Measurements from ENCODE around the gene DACH2. TPM values are rescaled to one million over a fixed set of nuclear protein-coding genes. Genes with fewer than 3 reads are reported as not detected.

Gene DACH2
- total and polyA plus RNA-seq, 2 of the 4 experiments (the other 2 are of a cell fraction): 2.8 to 3.8 TPM

- BruUV-seq (replicated peaks): no TSS peak
- Histone ChIP-seq H2AK5ac (ENCODE audit: low read depth, low read length) (no peak overlapping the region), H3K9me1 (ENCODE audit: insufficient read depth, low read length) (no peaks in the 10 kb centered on the region), H3K9ac (ENCODE audit: low read depth, low read length) (no peak overlapping the region), H3K36me3 (ENCODE audit: control insufficient read depth, insufficient read depth, low read length) (no peaks in the 10 kb centered on the region), H3K23ac (ENCODE audit: low read depth, low read length) (no peak overlapping the region), H3K9me3 (ENCODE audit: control insufficient read depth, insufficient read depth, low read length) (no peaks in the 10 kb centered on the region), H2AK9ac (replicated peaks; ENCODE audit: low read depth, low read length, poor library complexity) (no peak overlapping the region), H3K56ac (ENCODE audit: extremely low read depth, insufficient read depth, low read length) (no peak overlapping the region), H2AFZ (replicated peaks; ENCODE audit: low read length, poor library complexity) (no peak overlapping the region), H3K27ac (ENCODE audit: insufficient read depth, low read length) (no peak overlapping the region), H2BK5ac (ENCODE audit: low read depth, low read length, poor library complexity, severe bottlenecking) (no peak overlapping the region), H3K27me3 (ENCODE audit: control insufficient read depth, insufficient read depth, low read length) (peaks cover 3% of the 10 kb centered on the region), H3K79me1 (ENCODE audit: low read depth in 1 of 2, low read length in 2 of 2) (no peaks in the 10 kb centered on the region), H4K8ac (ENCODE audit: low read depth in 2 of 2, low read length in 2 of 2) (no peak overlapping the region), H3K18ac (ENCODE audit: low read depth, low read length) (no peak overlapping the region), H3K4me3 (ENCODE audit: insufficient read depth, low read depth, low read length) (no peak overlapping the region), H3K14ac (replicated peaks; ENCODE audit: low read depth, low read length) (no peak overlapping the region), H4K20me1 (ENCODE audit: insufficient read depth, low read length) (no peaks in the 10 kb centered on the region), H2BK15ac (ENCODE audit: low read depth, low read length) (no peak overlapping the region), H3K4ac (ENCODE audit: low read depth, low read length) (no peak overlapping the region), H3K4me1 (ENCODE audit: control insufficient read depth, insufficient read depth, low read length) (no peaks in the 10 kb centered on the region), H3K4me2 (ENCODE audit: low read depth, low read length) (no peak overlapping the region), H2BK120ac (ENCODE audit: low read depth, low read length) (no peak overlapping the region), H4K91ac (ENCODE audit: insufficient read depth, low read depth, low read length) (no peak overlapping the region), H2BK20ac (ENCODE audit: low read depth, low read length) (no peak overlapping the region), H4K5ac (ENCODE audit: low read depth, low read length) (no peak overlapping the region)
- TF ChIP-seq POLR2A (IDR thresholded peaks at IDR 0.05; ENCODE audit: low read depth, low read length): no peak
- no peak for TF ChIP-seq RAD21 (IDR thresholded peaks at IDR 0.05; ENCODE audit: low read length)
- TF ChIP-seq MAFK (IDR thresholded peaks at IDR 0.05; ENCODE audit: low read depth, low read length): no peak
- TF ChIP-seq RCOR1 (IDR thresholded peaks at IDR 0.05; ENCODE audit: insufficient replicate concordance, low read length): no peak
- TF ChIP-seq ELK1 (IDR thresholded peaks at IDR 0.05; ENCODE audit: borderline replicate concordance, low read depth, low read length): no peak
- TF ChIP-seq USF2 (IDR thresholded peaks at IDR 0.05; ENCODE audit: low read depth, low read length): no peak
- TF ChIP-seq SMC3 (IDR thresholded peaks at IDR 0.05; ENCODE audit: low read depth, low read length): no peak
- no peak for TF ChIP-seq RFX5 (IDR thresholded peaks at IDR 0.05; ENCODE audit: low read depth, low read length)
- TF ChIP-seq BHLHE40 (IDR thresholded peaks at IDR 0.05; ENCODE audit: low read depth, low read length): no peak
- no peak for TF ChIP-seq MAZ (IDR thresholded peaks at IDR 0.05; ENCODE audit: borderline replicate concordance, low read depth, low read length)
- no peak for TF ChIP-seq FOS (IDR thresholded peaks at IDR 0.05; ENCODE audit: low read depth, low read length)
- TF ChIP-seq CEBPB (IDR thresholded peaks at IDR 0.05; ENCODE audit: low read depth, low read length): no peak
- TF ChIP-seq CTCF (conservative IDR thresholded peaks at IDR 0.05; ENCODE audit: low read depth, low read length): no peak
- no peak for TF ChIP-seq NFE2L2 (IDR thresholded peaks at IDR 0.05; ENCODE audit: low read depth, low read length)
- no peak for TF ChIP-seq MXI1 (IDR thresholded peaks at IDR 0.05; ENCODE audit: borderline replicate concordance, low read depth, low read length)
- TF ChIP-seq CHD1 (IDR thresholded peaks at IDR 0.05; ENCODE audit: low read depth, low read length): no peak
- DNase-seq (no peak), ATAC-seq (ENCODE audit: low read depth) (no peak)
- POLR2A ChIA-PET (ENCODE audit: unreplicated experiment): no interaction called here
- dilution Hi-C loops (cut with HindIII; ENCODE audit: low sequenced_read_pairs, unreplicated experiment) (no loop called here), intact Hi-C loops (cut with micrococcal nuclease) (no loop called here), in situ Hi-C loops (cut with MboI; ENCODE audit: low sequenced_read_pairs) (no loop called here)
- no CpG with 5 or more reads among the region's 3 CpGs for WGBS, 2 experiments (ENCODE audit: extremely low coverage in 2 of 2, insufficient read length in 1 of 2)
- CTCF ChIA-PET: no interaction called here
Measured at GRCh38 chrX:86154553-86154952, 6.3 kb downstream of the DACH2 start.

Measured in IMR-90 (cell line).